MM.1S (cell line): ENCODE measurements around the gene GDPD5.

ENCODE experiments used
- DNase-seq: peaks from one replicate; pipeline ENCODE4 v3.0.0-alpha.2; 2015
- H2AFZ ChIP-seq: fragments of 300-600 bp; sonication (generic); 2 replicates; pipeline ENCODE4 v1.6.0; 2016; ENCODE audit warnings: antibody characterized with exemption, low read length
- H3F3A ChIP-seq: fragments of 300-600 bp; sonication (generic); 2 replicates; pipeline ENCODE4 v1.6.1; 2016; ENCODE audit warnings: mild to moderate bottlenecking, antibody characterized with exemption, low read length, moderate library complexity, mixed read lengths; ENCODE audit not compliant: insufficient read depth
- H3K27ac ChIP-seq: fragments of 300-600 bp; sonication (generic); 2 replicates; pipeline ENCODE4 v1.5.1; 2016; ENCODE audit warnings: mild to moderate bottlenecking, low read length
- H3K27me3 ChIP-seq: fragments of 300-600 bp; sonication (generic); replicated peaks from 2 replicates; pipeline ENCODE4 v1.6.0; 2016; ENCODE audit warnings: low read length; ENCODE audit not compliant: insufficient read depth
- H3K36me3 ChIP-seq: fragments of 300-600 bp; sonication (generic); replicated peaks from 2 replicates; pipeline ENCODE4 v1.6.1; 2016; ENCODE audit warnings: mild to moderate bottlenecking, low read length, mixed read lengths; ENCODE audit not compliant: insufficient read depth
- H3K4me1 ChIP-seq: fragments of 300-600 bp; sonication (generic); 2 replicates; pipeline ENCODE4 v1.6.1; 2016; ENCODE audit warnings: low read length, mixed read lengths
- H3K4me2 ChIP-seq: fragments of 300-600 bp; sonication (generic); 2 replicates; pipeline ENCODE4 v1.6.0; 2016; ENCODE audit warnings: low read depth, low read length
- H3K4me3 ChIP-seq: fragments of 300-600 bp; sonication (generic); 2 replicates; pipeline ENCODE4 v1.5.1; 2016; ENCODE audit warnings: low read length, mixed read lengths
- H3K79me2 ChIP-seq: fragments of 300-600 bp; sonication (generic); 2 replicates; pipeline ENCODE4 v1.6.1; 2016; ENCODE audit warnings: mixed run types, low read length, mixed read lengths
- H3K9ac ChIP-seq: fragments of 300-600 bp; sonication (generic); 2 replicates; pipeline ENCODE4 v1.6.1; 2016; ENCODE audit warnings: low read length, mixed read lengths
- H3K9me2 ChIP-seq: fragments of 300-600 bp; sonication (generic); replicated peaks from 2 replicates; pipeline ENCODE4 v1.6.1; 2016; ENCODE audit warnings: mild to moderate bottlenecking, low read length, mixed read lengths; ENCODE audit not compliant: insufficient read depth
- H3K9me3 ChIP-seq: fragments of 300-600 bp; sonication (generic); replicated peaks from 2 replicates; pipeline ENCODE4 v1.6.1; 2016; ENCODE audit warnings: mild to moderate bottlenecking, low read length, mixed read lengths; ENCODE audit not compliant: insufficient read depth
- H4K20me1 ChIP-seq: fragments of 300-600 bp; sonication (generic); 2 replicates; pipeline ENCODE4 v1.6.1; 2016; ENCODE audit warnings: mild to moderate bottlenecking, low read length, moderate library complexity, mixed read lengths; ENCODE audit not compliant: insufficient read depth
- CTCF ChIP-seq: fragments of 300-600 bp; sonication (generic); IDR thresholded peaks from 2 replicates; pipeline ENCODE4 v1.5.1; 2016; ENCODE audit warnings: antibody characterized with exemption, low read length, mixed read lengths
- EZH2 ChIP-seq: fragments of 300-600 bp; sonication (generic); optimal IDR thresholded peaks from 2 replicates; pipeline ENCODE3; 2017; ENCODE audit warnings: low read depth, mild to moderate bottlenecking, antibody characterized with exemption, low read length, mixed read lengths
- EZH2phosphoT487 ChIP-seq: fragments of 300-600 bp; sonication (generic); IDR thresholded peaks from 2 replicates; pipeline ENCODE4 v1.6.1; 2018; ENCODE audit warnings: antibody characterized with exemption, low read length

The GDPD5 gene

DNA sequence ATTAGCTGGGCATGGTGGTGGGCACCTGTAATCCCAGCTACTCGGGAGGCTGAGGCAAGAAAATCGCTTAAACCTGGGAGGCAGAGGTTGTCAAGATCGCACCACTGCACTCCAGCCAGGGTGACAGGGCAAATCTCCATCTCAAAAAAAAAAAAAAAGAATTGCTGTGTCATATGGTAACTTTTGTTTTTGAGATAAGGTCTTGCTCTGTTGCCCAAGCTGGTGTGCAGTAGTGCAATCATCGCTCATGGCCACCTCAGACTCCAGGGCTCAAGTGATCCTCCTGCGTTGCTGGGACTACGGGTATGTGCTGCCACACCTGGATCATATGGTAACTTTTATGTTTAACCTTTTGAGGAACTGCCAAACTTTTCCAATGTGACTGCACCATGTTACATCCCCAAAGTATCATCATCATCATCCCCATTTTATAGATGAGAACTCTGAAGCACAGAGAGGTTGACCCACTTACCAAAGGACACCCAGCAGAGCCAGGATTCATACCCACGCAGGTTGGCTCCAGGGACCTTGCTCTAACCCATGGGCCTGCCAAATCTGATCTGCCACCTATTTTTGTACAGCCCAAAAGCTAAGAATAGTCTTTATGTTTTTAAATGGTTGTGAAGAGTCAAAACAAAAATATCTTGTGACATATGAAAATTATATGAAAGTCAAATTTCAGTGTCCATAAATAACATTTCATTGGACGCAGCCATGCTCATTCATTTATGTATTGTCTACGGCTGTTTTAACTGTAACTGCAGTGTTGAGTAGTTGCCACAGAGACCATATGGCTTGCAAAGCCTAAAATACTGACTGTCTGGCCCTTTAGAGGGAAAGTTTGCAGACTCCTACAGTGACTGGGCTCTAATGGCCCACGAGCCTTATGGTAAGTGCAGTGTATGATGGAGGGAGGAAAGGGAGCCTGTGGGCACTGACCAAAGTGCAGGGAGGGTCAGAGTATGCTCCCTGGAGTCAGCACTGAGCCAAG is 45.3 kb downstream of the GDPD5 start:
- Histone ChIP-seq H4K20me1 (no peaks in the 10 kb centered on the region), H3K9ac (no peak overlapping the region), H3F3A (no peaks in the 10 kb centered on the region), H3K79me2 (no peaks in the 10 kb centered on the region), H3K36me3 (no peaks in the 10 kb centered on the region), H3K27ac (no peak overlapping the region), H2AFZ (no peak overlapping the region), H3K4me3 (no peak overlapping the region), H3K4me1 (no peaks in the 10 kb centered on the region), H3K9me2 (no peaks in the 10 kb centered on the region), H3K9me3 (no peaks in the 10 kb centered on the region), H3K4me2 (no peak overlapping the region), H3K27me3 (no peaks in the 10 kb centered on the region)
- TF ChIP-seq EZH2 = no peak
- no peak for TF ChIP-seq EZH2phosphoT487
- TF ChIP-seq CTCF = no peak
- DNase-seq = no peak

DNA sequence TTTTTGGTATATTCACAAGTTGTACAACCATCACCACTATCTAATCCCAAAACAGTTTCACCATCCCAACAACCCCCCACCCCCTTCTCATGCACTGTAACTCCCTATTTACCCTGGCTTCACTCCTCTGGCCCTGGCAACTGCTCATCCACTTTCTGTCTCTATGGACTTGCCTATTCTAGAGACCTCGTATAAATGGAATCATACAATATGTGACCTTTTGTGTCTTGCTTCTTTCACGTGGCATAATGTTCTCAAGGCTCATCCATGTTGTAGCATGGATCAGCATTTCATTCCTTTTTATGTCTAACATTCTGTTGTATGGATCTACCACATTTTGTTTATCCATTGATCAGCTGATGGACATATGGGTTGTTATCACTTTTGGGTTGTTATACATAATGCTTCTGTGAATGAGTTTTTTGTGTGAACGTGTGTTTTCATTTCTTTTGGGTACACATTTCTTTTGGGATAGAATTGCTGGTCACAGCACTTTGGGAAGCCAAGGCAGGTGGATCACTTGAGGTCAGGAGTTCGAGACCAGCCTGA is 46.1 kb downstream of the GDPD5 start:
- no peak for TF ChIP-seq CTCF
- no peak for TF ChIP-seq EZH2phosphoT487
- TF ChIP-seq EZH2 = no peak
- Histone ChIP-seq H2AFZ (no peak overlapping the region), H3K9ac (no peak overlapping the region), H3K79me2 (no peaks in the 10 kb centered on the region), H3K9me2 (no peaks in the 10 kb centered on the region), H3K4me1 (no peaks in the 10 kb centered on the region), H3K27ac (no peak overlapping the region), H3K4me2 (no peak overlapping the region), H3K36me3 (no peaks in the 10 kb centered on the region), H4K20me1 (no peaks in the 10 kb centered on the region), H3F3A (no peaks in the 10 kb centered on the region), H3K27me3 (no peaks in the 10 kb centered on the region), H3K9me3 (no peaks in the 10 kb centered on the region), H3K4me3 (no peak overlapping the region)
- no peak for DNase-seq

GRCh38 chr11:75478783-75479596 is 46.8 kb downstream of the GDPD5 start:
- DNase-seq = no peak
- TF ChIP-seq EZH2 (no peak), EZH2phosphoT487 (no peak), CTCF (no peak)
- no peaks in the 10 kb centered on the region for H4K20me1 ChIP-seq

More at GRCh38 chr11:75478783-75479596, 46.8 kb downstream of the GDPD5 start:
- no peak overlapping the region for H3K4me2 ChIP-seq
- no peak overlapping the region for H3K27ac ChIP-seq
- H3K9me3 ChIP-seq = no peaks in the 10 kb centered on the region
- H3K27me3 ChIP-seq = no peaks in the 10 kb centered on the region
- no peak overlapping the region for H2AFZ ChIP-seq
- no peaks in the 10 kb centered on the region for H3K36me3 ChIP-seq
- no peaks in the 10 kb centered on the region for H3K9me2 ChIP-seq
- no peaks in the 10 kb centered on the region for H3F3A ChIP-seq
- no peak overlapping the region for H3K9ac ChIP-seq
- no peak overlapping the region for H3K4me3 ChIP-seq
- H3K4me1 ChIP-seq = no peaks in the 10 kb centered on the region
- H3K79me2 ChIP-seq = no peaks in the 10 kb centered on the region
